Tongue (tissue), 2 donors: ENCODE results near the gene PRKG1. TPM values are rescaled to one million over a fixed set of nuclear protein-coding genes. Genes with fewer than 3 reads are reported as not detected.

Experiments used
- DNase-seq: peaks from one replicate; pipeline ENCODE4 v3.0.0-alpha.2; 2015
- total RNA-seq: library from RNA; depleted of rRNA; stranded (reverse); fragments of >200 nt; gene quantifications from one replicate; pipeline ENCODE4 v1.2.3, GENCODE V29; 2014

The PRKG1 gene
- total RNA-seq, 1 donor from 2014 or later = 96.8 TPM

- DNase-seq = no peak
These were observed 747.5 kb downstream of the PRKG1 start for GRCh38 chr10:51821745-51822144.

DNA sequence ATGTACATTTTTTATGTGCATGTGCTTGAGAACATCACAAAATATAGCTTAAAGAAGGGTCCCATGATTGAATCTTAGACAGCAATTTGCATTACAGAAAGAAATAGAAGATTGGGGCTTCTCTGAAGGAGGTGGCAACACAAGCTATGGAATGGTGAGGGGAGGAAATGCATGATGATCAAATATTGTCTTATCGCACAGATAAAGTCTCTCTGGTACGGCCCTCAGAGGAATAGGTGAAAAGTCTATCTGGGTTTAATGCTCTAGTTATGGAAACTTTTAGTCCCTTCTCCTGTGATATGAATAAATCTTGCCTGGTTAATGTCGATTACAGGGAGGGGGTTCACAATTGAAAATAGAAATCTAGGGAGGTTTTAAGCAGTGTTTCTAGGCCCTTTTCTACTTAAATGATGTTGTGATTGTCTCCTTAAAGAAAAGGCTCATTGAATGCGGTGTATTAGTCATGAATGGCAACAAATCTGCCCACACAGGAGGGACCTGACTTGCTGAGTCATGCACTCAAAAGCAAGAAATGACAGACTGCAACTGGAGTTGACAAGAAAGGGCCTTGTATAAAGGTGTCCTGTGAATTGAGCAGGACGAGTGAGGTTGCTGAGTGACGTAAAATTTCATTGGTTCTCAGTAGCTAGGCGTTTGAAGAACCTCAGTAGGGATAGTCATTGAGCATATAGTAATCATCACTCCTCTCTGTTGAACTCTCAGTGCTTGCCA lies 758.5 kb downstream of the PRKG1 start:
- no peak for DNase-seq

- DNase-seq = no peak
These were observed 760.3 kb downstream of the PRKG1 start for GRCh38 chr10:51834548-51834947.

DNA sequence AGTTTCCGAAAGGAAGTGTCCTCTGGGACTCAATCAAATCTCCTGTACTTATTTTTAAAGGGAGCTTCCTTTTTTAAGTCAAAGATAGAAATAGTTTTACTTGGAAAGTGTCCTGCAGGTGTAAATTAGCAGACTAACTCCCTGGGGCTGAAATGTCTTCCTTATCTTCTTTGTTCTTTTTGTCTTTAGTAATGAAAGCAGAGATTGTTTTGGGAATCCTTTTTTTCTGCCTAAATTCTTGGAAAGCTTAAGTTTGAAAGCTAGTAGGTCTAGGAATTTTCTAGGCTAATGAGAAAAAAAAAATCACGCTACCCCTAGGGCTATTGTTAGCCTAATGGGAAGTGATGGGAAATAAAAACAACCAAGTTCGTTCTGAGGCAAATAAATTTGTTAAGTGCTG lies 764.2 kb downstream of the PRKG1 start:
- DNase-seq = no peak

DNA sequence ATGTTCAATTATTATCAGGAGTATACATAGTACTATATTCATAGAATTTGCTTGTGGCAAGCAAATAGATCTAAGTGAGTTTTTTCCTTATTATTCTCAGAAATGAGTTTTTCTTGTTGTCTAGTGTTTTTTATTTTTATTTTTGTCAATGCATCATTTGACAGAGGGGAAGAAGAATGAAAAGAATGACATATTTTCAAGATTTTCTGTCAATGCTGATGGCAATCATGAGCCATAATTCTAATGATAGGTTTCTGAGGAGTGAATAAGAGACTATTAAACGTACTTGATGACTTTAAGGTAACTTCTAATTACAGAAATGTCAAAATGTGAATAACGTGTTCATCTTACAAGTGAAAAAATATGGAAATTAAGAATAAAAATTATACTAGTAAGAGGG lies 769.7 kb downstream of the PRKG1 start:
- DNase-seq = no peak

GRCh38 chr10:51846856-51847506 lies 772.7 kb downstream of the PRKG1 start:
- DNase-seq = no peak

GRCh38 chr10:51852297-51852696 lies 778.0 kb downstream of the PRKG1 start:
- DNase-seq = no peak

- DNase-seq = peak; percentile 56
These were observed 783.0 kb downstream of the PRKG1 start for GRCh38 chr10:51857305-51857704.

DNA sequence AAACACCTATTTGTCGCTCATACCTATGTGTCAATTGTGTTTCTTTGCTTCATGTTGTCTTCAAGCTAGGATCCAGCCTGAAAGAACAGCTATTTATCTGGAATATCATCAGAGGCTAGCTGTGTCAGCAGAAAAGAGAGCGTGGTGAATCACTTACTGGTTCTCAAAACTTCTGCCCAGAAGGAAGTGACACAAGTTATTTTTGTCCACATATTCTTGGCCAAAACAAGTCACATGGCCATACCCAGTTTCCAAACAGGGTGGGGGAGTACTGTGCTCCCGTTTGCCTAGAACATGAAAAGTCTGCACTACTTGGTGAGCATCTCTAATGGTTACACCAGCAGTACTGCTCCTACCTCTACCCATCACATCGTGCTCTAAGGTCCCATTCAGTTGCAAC lies 786.0 kb downstream of the PRKG1 start:
- peak; percentile 43 for DNase-seq

DNA sequence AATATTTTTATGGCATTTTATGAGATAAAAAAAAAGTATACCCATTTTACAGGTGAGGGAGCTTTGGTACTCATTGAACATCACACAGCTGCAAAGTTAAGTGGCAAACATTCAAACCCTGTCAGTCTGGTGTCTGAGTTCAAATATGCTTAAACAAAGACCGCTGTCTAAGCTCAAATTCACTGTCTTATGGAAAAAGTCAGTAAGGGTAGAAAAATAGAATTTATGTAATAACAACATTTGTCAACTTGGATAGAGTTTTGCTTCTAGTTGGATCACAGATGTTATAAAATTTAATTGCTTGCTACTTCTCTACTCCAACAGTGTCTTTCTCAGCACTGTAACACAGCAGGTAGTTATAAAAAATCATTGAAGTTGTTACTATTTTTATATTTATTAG lies 786.8 kb downstream of the PRKG1 start:
- DNase-seq = peak; percentile 31

GRCh38 chr10:51861731-51862130 lies 787.4 kb downstream of the PRKG1 start:
- DNase-seq = no peak

GRCh38 chr10:51862149-51862548 lies 787.9 kb downstream of the PRKG1 start:
- DNase-seq = no peak

DNA sequence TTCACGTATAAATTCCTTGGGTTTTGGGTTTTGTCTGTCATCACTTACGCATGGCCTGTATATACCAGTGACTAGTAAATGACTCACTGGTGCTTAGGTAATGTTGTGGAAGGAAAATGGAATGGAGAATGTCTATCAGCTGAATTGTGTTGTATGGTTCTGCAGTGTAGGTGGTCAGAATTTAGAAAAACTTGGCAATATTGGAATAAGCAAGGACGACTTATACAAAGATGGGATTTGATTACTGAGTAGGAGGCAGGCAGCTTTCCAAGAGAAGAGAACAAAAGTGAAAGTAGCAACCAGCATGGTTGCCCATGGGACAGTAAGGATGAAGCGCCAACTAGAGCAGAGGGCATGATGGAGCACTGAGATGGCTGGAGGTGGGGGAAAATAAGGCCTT lies 793.7 kb downstream of the PRKG1 start:
- no peak for DNase-seq

- DNase-seq = no peak
These were observed 799.8 kb downstream of the PRKG1 start for GRCh38 chr10:51874131-51874530.

- peak; percentile 35 for DNase-seq
These were observed 801.3 kb downstream of the PRKG1 start for GRCh38 chr10:51875610-51876009.

- DNase-seq = peak; percentile 58
These were observed 802.2 kb downstream of the PRKG1 start for GRCh38 chr10:51876503-51876902.

- DNase-seq = no peak
These were observed 802.7 kb downstream of the PRKG1 start for GRCh38 chr10:51876979-51877378.

DNA sequence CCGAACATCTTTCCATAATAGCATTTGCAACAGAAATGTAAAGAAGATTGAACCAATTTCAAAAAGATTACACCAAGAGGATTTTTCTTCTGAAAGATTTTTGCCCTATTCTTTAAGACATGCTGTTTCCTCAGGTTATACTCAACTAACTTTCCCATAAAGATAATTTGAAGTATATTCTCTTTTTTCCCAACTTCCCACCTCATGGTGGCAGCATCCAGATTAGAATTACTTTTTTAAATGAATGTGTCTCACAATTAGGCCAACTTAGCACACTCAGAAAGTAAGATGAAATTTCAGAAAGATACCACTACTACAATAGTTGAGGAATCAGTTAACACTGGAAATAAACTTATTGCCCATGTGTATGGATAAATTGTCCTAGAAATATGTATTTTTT lies 803.3 kb downstream of the PRKG1 start:
- DNase-seq = no peak

DNA sequence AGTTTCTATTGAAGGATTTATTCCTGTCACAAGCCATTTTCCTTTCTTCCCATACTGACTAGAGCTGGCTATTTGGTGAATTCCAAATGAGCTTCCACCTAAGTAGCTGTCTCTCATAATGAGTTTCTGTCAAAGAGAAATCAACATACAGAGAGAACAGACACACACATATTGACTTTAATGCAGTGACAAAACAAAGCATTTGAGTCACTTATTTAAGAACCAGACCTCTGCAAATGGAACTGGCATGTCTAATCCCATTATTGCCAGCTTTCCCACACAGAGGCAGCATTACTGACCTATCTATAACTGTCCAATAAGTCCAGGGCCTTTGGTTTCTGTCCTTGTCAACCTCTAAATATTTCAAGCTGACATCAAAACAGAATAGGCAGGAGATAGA lies 804.4 kb downstream of the PRKG1 start:
- peak; percentile 8 for DNase-seq

- DNase-seq = peak; percentile 55
These were observed 805.0 kb downstream of the PRKG1 start for GRCh38 chr10:51879238-51879637.

DNA sequence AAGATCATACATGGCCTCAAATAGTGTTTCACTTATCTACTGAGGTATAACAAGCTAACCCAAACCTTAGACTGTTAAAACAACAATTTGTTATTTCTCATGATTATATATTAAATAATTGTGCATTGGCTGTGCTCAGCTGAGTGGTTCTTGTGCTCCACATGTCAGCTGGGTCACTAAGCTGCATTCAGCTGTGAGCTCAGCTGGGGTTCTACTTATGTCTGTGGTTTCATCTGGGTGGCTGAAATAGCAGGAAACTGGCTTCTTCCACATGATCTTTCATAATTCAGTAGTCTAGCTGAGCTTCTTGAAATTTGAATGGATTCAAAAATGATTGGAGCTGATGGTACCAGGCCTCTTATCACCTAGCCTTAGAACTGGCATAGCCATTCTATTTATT lies 806.9 kb downstream of the PRKG1 start:
- no peak for DNase-seq

GRCh38 chr10:51886438-51887068 lies 812.3 kb downstream of the PRKG1 start:
- DNase-seq = no peak

DNA sequence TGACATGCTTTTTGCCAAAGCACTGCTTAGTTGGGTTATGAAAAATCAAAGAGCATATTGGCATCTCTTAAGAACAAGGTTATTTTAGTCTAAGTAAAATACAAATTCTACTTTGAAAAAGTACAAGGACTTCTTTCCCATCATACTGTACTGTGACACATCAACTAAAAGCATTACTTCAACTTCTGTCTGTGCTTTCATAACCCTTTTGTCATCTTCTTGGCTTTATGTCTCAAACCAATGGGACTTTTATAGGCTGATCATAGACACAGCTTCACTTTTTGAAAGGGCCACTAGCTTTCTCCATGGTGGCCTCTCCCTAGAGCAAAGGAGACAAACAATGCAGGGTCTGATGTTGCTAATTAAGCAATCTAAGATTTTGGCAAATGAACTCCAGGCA lies 814.0 kb downstream of the PRKG1 start:
- DNase-seq = no peak

DNA sequence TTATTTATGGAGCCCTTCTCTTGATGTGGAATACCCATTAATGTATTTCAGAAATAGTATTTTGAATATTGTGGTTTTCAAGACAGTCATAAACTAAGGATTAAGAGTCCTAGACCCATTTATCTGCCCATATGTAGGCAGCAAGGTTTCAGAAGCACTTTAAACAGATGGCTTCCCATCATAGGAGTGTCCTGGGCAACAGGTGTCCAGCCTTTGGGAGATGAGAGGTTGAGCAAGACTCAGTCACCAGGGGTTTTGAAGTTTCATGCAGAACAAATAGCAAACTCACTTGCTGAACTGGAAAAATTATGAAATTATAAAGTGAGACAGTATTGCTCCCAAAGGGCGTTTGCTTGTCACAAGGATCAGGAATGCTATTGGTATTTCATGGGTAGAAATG lies 818.0 kb downstream of the PRKG1 start:
- peak; percentile 22 for DNase-seq
